HCT116 (cell line): ENCODE data around the gene TULP4.

Experiments used
- ATF3 ChIP-seq: IDR thresholded peaks from 2 replicates; pipeline ENCODE4 v1.6.1; 2012
- EZH2phosphoT487 ChIP-seq: fragments of 200-600 bp; IDR thresholded peaks from 2 replicates; pipeline ENCODE4 v1.6.1; 2018; ENCODE audit warnings: antibody characterized with exemption, borderline replicate concordance
- JUND ChIP-seq: IDR thresholded peaks from 2 replicates; pipeline ENCODE4 v1.6.1; 2012

DNA sequence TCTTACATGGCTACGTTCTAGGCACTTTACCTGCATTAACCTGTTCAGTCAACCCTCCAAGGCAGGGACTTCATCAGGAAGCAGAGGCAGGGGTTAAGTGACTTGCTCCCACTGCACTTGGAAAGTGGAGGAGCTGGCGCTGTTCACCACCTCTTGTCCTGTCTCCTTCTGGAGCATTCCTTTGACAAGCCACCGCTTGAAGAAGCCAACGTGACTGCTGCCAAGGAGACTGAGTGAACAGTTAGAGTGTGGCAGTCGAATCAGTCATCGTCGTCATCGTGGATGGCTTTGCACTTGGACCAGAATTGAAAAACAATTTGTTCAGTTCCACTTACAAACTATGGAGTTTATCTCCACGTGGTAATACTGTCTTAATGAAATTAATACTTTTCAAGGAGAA is 60.9 kb downstream of the TULP4 start:
- TF ChIP-seq ATF3, result no peak
- no peak for TF ChIP-seq JUND
- TF ChIP-seq EZH2phosphoT487, result no peak
